ENCODE measurements around the gene NOXO1.

- TF ChIP-seq EP300 (IDR thresholded peaks at IDR 0.05; ENCODE audit: low read length), result no peak
- no peak for TF ChIP-seq CUX1 (CRISPR knock-in tag; IDR thresholded peaks at IDR 0.05)
- no peak for TF ChIP-seq JUNB (CRISPR knock-in tag; conservative IDR thresholded peaks at IDR 0.05)
- no peak for TF ChIP-seq CTCF (IDR thresholded peaks at IDR 0.05 in 2 of 3, conservative IDR thresholded peaks at IDR 0.05 in 1 of 3; ENCODE audit: insufficient read depth in 2 of 3, low read depth in 1 of 3, low read length in 3 of 3)
- no peak for TF ChIP-seq ZNF274 (IDR thresholded peaks at IDR 0.05; ENCODE audit: borderline replicate concordance, low read depth, low read length)
- no peak for TF ChIP-seq NFIC (IDR thresholded peaks at IDR 0.05)
- TF ChIP-seq MTA2 (IDR thresholded peaks at IDR 0.05; ENCODE audit: low read depth), result no peak
- no peak for TF ChIP-seq SMAD4 (CRISPR knock-in tag; conservative IDR thresholded peaks at IDR 0.05)
- TF ChIP-seq NFXL1 (CRISPR knock-in tag; IDR thresholded peaks at IDR 0.05), result no peak
- no peak for TF ChIP-seq ZBTB2 (IDR thresholded peaks at IDR 0.05)
- no peak for TF ChIP-seq ZBTB49 (CRISPR knock-in tag; IDR thresholded peaks at IDR 0.05; ENCODE audit: borderline replicate concordance)
Measured at GRCh38 chr16:2019518-2019920, 38.2 kb upstream of the NOXO1 start, which contains the start of gene NPW.

Measured in K562 (cell line).